Middle frontal gyrus (tissue), 1 donor: Measurements from ENCODE around the gene RALGPS1.

ENCODE experiments used
- DNase-seq: peaks from one replicate; pipeline ENCODE4 v3.0.0-alpha.2; 2015; ENCODE audit warnings: low spot score; ENCODE audit errors: extremely low spot score

RALGPS1 gene

GRCh38 chr9:127051881-127052595, 137.5 kb downstream of the RALGPS1 start:
- DNase-seq, result no peak

- no peak for DNase-seq
Measured at GRCh38 chr9:127053057-127053821, 138.7 kb downstream of the RALGPS1 start.

GRCh38 chr9:127053960-127054359, 139.4 kb downstream of the RALGPS1 start:
- DNase-seq, result no peak

- no peak for DNase-seq
Measured at GRCh38 chr9:127055745-127056402, 141.3 kb downstream of the RALGPS1 start.

GRCh38 chr9:127056446-127056845, 141.9 kb downstream of the RALGPS1 start:
- no peak for DNase-seq

GRCh38 chr9:127058011-127058644, 143.5 kb downstream of the RALGPS1 start:
- no peak for DNase-seq

- no peak for DNase-seq
Measured at GRCh38 chr9:127058645-127059021, 144.1 kb downstream of the RALGPS1 start.

- no peak for DNase-seq
Measured at GRCh38 chr9:127059030-127059429, 144.4 kb downstream of the RALGPS1 start.

- DNase-seq, result no peak
Measured at GRCh38 chr9:127059765-127060361, 145.3 kb downstream of the RALGPS1 start.

GRCh38 chr9:127061411-127061810, 146.8 kb downstream of the RALGPS1 start:
- DNase-seq, result no peak

- DNase-seq, result no peak
Measured at GRCh38 chr9:127064335-127064734, 149.8 kb downstream of the RALGPS1 start.

GRCh38 chr9:127065592-127065991, 151.0 kb downstream of the RALGPS1 start:
- DNase-seq, result no peak

GRCh38 chr9:127066060-127066850, 151.7 kb downstream of the RALGPS1 start:
- no peak for DNase-seq

GRCh38 chr9:127066851-127067136, 152.2 kb downstream of the RALGPS1 start:
- DNase-seq, result no peak

- DNase-seq, result no peak
Measured at GRCh38 chr9:127067603-127068220, 153.1 kb downstream of the RALGPS1 start.

GRCh38 chr9:127074561-127075548, 160.3 kb downstream of the RALGPS1 start:
- DNase-seq, result no peak

- no peak for DNase-seq
Measured at GRCh38 chr9:127075624-127076372, 161.2 kb downstream of the RALGPS1 start.

GRCh38 chr9:127076860-127077643, 162.5 kb downstream of the RALGPS1 start:
- no peak for DNase-seq
